HEK293T (cell line): ENCODE results near the gene PRDM16.

Experiments used
- ARNT ChIP-seq: fragments of 450-650 bp; IDR thresholded peaks from 2 replicates; pipeline ENCODE4 v1.6.1; 2017; ENCODE audit warnings: mild to moderate bottlenecking
- BHLHE40 ChIP-seq: fragments of 450-650 bp; IDR thresholded peaks from 2 replicates; pipeline ENCODE4 v1.6.1; 2016; ENCODE audit warnings: mild to moderate bottlenecking, moderate library complexity, borderline replicate concordance
- CTBP1 ChIP-seq: fragments of 450-650 bp; IDR thresholded peaks from 2 replicates; pipeline ENCODE4 v1.6.1; 2016; ENCODE audit warnings: borderline replicate concordance
- ELF4 ChIP-seq: fragments of 450-650 bp; IDR thresholded peaks from 2 replicates; pipeline ENCODE4 v1.6.1; 2017; ENCODE audit warnings: antibody characterized with exemption
- FOXA1 ChIP-seq: fragments of 450-650 bp; IDR thresholded peaks from 2 replicates; pipeline ENCODE4 v1.6.1; 2016; ENCODE audit warnings: mild to moderate bottlenecking
- FOXM1 ChIP-seq: fragments of 450-650 bp; IDR thresholded peaks from 2 replicates; pipeline ENCODE4 v1.6.1; 2017; ENCODE audit warnings: mild to moderate bottlenecking, borderline replicate concordance
- SP1 ChIP-seq: fragments of 450-650 bp; IDR thresholded peaks from 2 replicates; pipeline ENCODE4 v1.6.1; 2017
- SUZ12 ChIP-seq: fragments of 450-650 bp; IDR thresholded peaks from 2 replicates; pipeline ENCODE4 v1.6.1; 2016; ENCODE audit warnings: mild to moderate bottlenecking
- TARDBP ChIP-seq: fragments of 450-650 bp; IDR thresholded peaks from 2 replicates; pipeline ENCODE4 v1.6.1; 2016
- ZNF384 ChIP-seq: fragments of 450-650 bp; IDR thresholded peaks from 2 replicates; pipeline ENCODE4 v1.6.1; 2016

DNA sequence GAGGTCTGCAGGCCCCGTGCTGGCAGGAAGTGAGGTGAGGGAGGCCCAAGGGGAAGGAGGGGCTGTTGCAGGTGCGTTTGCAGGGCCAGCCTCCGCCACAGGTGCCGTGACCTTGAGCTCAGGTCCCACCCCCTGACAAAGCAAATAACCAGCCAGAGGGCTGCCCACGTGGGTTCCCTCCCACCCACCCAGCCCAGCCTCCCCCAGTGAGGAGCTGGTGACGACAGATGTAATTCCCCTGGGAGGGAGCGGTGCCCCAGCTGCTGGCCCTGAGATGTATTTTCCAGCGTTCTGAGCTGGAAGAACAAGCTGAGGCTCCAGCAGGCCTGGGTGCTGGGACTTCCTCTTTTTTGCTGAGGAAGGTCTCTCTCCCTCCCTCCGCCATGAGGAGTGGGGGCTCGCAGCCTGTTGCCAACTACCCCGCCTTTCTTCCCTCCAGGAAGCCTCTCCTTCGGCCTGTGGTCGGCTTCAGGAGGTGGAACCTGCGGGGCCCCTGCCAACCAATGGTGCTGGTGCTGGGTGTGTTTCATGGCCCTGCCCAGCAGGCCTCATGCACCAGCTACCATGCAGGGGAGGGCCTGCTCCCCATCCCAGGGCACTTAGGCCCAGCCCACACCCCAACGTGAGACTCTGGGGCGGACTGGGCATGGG, 153.2 kb downstream of the PRDM16 start:
- no peak for TF ChIP-seq BHLHE40
- no peak for TF ChIP-seq SP1
- no peak for TF ChIP-seq ZNF384
- no peak for TF ChIP-seq CTBP1
- no peak for TF ChIP-seq ELF4
- TF ChIP-seq SUZ12, result no peak
- no peak for TF ChIP-seq TARDBP
- TF ChIP-seq ARNT, result no peak
- no peak for TF ChIP-seq FOXA1
- TF ChIP-seq FOXM1, result no peak
